ENCODE data around the gene METTL21C. TPM values are rescaled to one million over a fixed set of nuclear protein-coding genes. Genes with fewer than 3 reads are reported as not detected.

Gene METTL21C
- polyA plus RNA-seq, 1 donor from 2014 or later, result not detected

GRCh38 chr13:102670130-102670529, 24.7 kb downstream of the METTL21C start:
- Histone ChIP-seq H3K9ac (ENCODE audit: low read length) (no peak overlapping the region), H4K20me1 (ENCODE audit: insufficient read depth) (no peaks in the 10 kb centered on the region), H3K36me3 (ENCODE audit: insufficient read depth, low read length) (peaks cover 14% of the 10 kb centered on the region), H3F3A (ENCODE audit: insufficient read depth, low read length, poor library complexity, severe bottlenecking) (no peaks in the 10 kb centered on the region), H3K27me3 (ENCODE audit: insufficient read depth, low read depth, low read length) (no peaks in the 10 kb centered on the region), H2AFZ (ENCODE audit: low read depth, low read length) (no peak overlapping the region), H3K4me2 (ENCODE audit: low read length) (no peak overlapping the region), H3K9me3 (ENCODE audit: low read length) (no peaks in the 10 kb centered on the region), H3K27ac (ENCODE audit: low read length) (no peak overlapping the region), H3K4me3 (ENCODE audit: low read length) (no peak overlapping the region), H3K79me2 (replicated peaks; ENCODE audit: insufficient read depth, low read length) (no peaks in the 10 kb centered on the region), H3K9me2 (ENCODE audit: insufficient read depth, low read length) (no peaks in the 10 kb centered on the region)
- no peak for TF ChIP-seq REST (IDR thresholded peaks at IDR 0.05; ENCODE audit: borderline replicate concordance)

GRCh38 chr13:102667911-102668310, 26.9 kb downstream of the METTL21C start:
- Histone ChIP-seq H3K79me2 (replicated peaks; ENCODE audit: insufficient read depth, low read length) (no peaks in the 10 kb centered on the region), H3K9me2 (ENCODE audit: insufficient read depth, low read length) (no peaks in the 10 kb centered on the region), H4K20me1 (ENCODE audit: insufficient read depth) (no peaks in the 10 kb centered on the region), H3K4me3 (ENCODE audit: low read length) (no peak overlapping the region), H3K4me2 (ENCODE audit: low read length) (no peak overlapping the region), H3K27me3 (ENCODE audit: insufficient read depth, low read depth, low read length) (no peaks in the 10 kb centered on the region), H3K36me3 (ENCODE audit: insufficient read depth, low read length) (peaks cover 9% of the 10 kb centered on the region), H2AFZ (ENCODE audit: low read depth, low read length) (no peak overlapping the region), H3K27ac (ENCODE audit: low read length) (no peak overlapping the region), H3F3A (ENCODE audit: insufficient read depth, low read length, poor library complexity, severe bottlenecking) (no peaks in the 10 kb centered on the region), H3K9me3 (ENCODE audit: low read length) (no peaks in the 10 kb centered on the region), H3K9ac (ENCODE audit: low read length) (no peak overlapping the region)
- TF ChIP-seq POLR2AphosphoS5 (IDR thresholded peaks at IDR 0.05) (no peak), TAF1 (IDR thresholded peaks at IDR 0.05; ENCODE audit: low read depth) (no peak), EP300 (conservative IDR thresholded peaks at IDR 0.05; ENCODE audit: poor library complexity, severe bottlenecking) (no peak), CTCF (IDR thresholded peaks at IDR 0.05; ENCODE audit: poor library complexity, severe bottlenecking) (no peak), EZH2 (IDR thresholded peaks at IDR 0.05; ENCODE audit: borderline replicate concordance, insufficient read depth, low read length, poor library complexity, severe bottlenecking) (no peak), RAD21 (conservative IDR thresholded peaks at IDR 0.05) (no peak), SMC3 (conservative IDR thresholded peaks at IDR 0.05; ENCODE audit: poor library complexity) (no peak), REST (IDR thresholded peaks at IDR 0.05; ENCODE audit: borderline replicate concordance) (no peak), MXI1 (conservative IDR thresholded peaks at IDR 0.05; ENCODE audit: poor library complexity, severe bottlenecking) (no peak)

Data from neural cell (in vitro differentiated cells).